Measurements from ENCODE around the gene KIAA1549.
A peak's percentile ranks its signal among the peaks of the same experiment; 100 is the strongest.

The KIAA1549 gene

DNA sequence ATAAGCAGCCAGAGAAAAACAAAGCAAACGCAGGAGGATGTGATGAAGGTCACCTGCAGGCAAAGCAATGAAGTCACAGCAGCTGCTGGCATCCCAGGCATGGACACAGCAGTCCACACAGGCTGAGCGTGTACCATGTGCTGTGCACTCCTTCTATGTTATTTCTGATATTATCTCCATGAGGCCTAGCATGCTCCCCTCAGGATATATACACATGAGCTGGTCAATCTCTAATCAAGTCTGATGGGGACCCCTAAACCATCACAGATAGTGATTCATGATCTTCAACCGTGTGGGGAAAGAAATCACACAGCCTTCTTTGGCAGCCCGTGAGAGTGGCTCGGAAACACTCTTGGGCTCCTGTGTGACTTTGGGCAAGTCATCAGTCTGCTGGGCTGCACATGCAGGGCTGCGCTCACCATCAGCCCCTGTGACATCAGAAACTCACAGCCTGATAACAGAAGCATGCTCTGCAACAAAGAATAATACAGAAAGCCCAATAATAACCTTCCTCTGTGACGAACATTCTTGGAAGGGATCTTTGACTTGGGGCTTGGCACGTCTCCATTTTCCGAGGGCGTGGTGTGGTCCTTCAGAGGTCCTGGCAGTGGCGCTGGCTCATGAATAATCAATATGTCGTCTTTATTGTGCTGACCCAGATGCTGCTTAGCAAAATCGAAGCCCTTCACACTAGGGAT lies 100.2 kb downstream of the KIAA1549 start:
- no peak for DNase-seq

DNA sequence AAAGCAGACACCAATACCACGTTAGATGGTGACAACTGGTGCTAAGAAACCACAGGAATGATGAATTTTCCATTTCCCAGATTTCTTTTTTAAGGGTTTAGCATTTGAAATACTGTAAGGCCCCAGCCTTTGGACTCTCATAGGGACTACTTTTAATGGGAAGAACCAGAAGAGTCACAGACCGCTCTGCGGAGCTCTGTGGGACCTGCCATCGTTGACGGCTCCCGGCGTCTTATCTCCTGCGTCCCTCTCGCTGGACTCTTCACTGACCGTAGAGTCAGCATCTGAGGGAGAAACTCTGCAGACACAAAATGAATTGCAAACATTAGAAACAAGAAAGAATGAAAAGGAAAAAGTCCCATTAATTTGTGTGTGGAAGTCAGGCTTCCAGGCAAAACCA lies 101.8 kb downstream of the KIAA1549 start:
- DNase-seq = no peak

DNA sequence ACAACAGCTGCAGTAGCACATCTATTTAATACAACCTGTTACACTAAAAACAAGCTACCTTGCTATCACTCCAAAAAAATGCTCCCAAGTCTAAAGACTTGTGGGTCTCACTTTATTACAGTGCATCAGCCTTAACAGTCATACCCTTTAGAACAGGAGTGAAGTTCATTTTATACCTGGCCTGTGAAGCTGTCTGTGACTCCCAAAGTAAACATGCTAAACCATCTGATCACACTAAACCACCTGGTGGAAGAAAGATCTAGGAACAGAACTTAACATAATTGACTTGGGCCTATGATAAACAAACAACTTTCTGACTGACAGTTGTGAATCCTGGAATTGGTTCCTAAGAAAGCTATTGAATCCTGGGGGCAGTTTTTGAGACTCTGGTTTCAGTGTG lies 102.3 kb downstream of the KIAA1549 start:
- no peak for DNase-seq

DNA sequence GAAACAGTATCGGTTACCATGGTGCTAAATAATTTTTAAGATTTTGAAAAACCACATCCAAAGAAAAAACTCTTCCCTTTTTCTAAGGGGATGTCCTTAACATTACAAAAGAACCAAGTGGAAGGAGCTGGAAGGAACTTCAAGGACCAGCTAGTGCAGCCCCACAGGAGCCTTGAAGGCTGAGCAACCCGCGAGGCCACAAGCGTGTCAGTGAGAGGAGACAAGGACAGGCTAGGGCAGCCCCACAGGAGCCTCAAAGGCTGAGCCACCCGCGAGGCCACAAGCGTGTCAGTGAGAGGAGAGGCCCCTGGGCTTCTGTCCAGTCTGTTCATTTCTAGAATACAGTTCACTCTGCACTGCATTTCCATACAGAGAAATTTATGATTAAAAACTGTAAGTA lies 103.1 kb downstream of the KIAA1549 start:
- no peak for DNase-seq

DNA sequence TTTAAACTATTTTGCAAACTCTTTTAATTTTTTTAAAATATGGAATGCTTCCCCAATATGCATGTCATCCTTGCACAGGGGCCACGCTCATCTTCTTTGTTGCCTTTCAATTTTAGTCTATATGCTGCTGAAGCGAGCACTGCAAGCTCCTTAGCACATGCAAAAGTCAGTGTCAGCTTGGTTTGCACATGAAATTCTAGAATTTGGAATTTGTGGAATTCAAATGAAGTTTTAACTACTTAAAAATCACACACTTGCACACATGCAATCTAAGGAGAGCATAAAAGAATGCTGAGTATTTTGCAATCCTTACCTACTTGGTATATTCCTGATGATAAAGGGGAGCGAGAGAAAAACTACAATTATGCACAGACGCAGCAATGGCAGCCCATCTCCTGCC lies 104.9 kb downstream of the KIAA1549 start:
- DNase-seq = no peak

DNA sequence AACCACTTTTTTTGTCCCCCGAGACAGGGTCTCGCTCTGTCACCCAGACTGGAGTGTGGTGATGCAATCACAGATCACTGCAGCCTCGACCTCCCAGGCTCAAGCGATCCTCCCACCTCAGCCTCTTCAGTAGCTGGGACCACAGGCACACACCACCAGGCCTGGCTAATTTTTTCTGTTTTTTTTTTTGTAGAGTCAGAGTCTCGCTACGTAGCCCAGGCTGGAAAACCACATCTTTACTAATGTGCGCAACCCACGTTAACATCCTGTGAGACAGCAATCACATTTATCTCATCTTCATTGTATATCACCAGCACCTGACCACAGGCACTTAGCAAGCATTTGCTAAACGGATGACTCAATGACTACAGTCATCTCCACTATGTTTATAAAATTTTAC lies 105.4 kb downstream of the KIAA1549 start:
- DNase-seq = peak in 4 of 5 donors; percentile 25 to 94 (median 31)

DNA sequence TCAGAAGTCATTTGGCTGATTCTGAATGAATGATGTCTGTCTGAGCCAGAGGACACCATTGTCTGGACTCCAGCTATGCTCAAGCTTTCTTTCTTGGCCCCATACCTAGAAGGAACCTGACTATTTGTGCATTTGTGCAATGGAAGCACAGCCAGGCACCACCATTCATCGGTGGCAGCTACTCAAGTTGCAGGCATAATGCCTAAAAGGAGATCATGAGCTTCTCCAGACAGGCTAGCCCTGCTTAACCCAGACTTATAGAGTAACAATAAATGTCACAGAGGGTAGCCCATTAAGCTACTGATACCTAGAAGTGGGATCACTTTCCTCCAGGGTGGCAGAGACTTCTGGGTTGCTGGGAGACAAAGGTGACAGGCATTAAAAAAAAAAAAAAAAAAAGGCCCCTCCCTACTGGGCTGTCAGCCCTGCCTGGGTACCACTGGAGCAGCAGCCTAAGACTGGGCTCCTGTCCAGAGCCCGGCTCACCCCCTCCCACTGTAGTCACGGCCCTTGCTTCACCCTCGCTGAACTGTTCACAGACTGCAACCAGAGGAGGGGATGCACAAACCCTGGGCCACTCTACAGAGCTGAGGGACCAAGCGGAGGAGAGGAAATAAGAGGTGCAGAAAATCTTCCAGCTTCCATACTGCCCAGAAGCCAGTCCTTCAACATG lies 107.8 kb downstream of the KIAA1549 start:
- DNase-seq = no peak

DNA sequence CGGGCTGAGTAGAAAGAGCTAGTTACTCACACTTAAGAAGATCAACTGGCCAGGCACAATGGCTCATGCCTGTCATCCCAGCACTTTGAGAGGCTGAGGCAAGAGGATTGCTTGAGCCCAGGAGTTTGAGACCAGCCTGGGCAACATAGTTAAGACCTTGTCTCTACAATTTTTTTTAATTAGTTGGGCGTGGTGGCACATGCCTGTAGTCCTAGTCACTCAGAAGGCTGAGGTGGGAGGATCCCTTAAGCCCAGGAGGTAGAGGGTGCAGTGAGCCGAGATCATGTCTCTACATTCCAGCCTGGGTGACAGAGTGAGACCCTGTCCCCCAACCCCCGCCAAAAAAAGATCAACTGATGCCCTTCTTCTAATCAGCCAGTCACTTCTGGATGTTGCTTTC lies 108.6 kb downstream of the KIAA1549 start:
- no peak for DNase-seq

DNA sequence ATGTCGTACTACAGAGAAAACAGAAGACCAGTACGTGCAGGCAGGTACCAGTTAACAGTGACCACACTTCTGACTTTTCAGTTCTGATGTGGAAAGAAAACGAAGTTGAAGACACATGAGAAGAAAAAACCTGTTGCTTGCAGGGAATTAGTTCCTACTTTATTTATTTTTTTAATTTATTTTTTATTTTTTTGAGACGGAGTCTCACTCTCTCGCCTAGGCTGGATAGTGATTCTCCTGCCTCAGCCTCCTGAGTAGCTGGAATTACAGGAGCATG lies 109.4 kb downstream of the KIAA1549 start:
- DNase-seq = no peak

DNA sequence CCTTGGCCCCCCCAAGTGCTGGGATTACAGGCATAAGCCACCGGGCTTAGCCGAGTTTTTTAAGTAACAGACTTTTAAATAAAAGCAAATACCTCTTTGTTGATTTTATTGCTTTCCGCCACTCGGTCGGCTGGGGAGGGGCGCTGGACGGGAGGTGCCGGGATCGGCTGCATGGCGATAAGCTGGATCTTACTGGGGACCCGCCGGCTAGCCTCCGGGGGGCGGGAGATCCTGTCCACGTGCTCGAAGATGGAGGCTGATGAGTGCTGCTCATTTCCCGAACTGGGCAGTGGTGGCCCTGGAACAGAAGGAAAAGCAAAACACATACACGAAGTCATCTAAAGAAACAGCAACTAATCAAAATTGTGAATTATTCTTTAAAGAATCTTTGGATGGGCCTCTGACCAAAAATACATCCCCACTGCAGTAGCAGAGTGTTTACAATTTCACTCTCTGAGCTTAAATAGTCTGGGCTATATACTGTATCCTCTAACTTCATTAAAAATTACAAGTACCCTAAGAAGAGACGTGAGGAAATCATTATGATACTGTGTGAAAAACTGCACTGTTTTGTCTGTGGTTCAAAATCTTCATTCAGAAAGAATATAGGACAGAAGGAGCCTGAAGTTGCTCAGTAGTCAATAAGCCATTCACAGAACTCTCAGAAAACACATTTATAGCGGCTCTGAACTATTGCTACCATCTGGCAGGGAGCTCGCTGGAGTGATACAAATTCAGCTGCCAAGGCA lies 110.0 kb downstream of the KIAA1549 start:
- DNase-seq = no peak

DNA sequence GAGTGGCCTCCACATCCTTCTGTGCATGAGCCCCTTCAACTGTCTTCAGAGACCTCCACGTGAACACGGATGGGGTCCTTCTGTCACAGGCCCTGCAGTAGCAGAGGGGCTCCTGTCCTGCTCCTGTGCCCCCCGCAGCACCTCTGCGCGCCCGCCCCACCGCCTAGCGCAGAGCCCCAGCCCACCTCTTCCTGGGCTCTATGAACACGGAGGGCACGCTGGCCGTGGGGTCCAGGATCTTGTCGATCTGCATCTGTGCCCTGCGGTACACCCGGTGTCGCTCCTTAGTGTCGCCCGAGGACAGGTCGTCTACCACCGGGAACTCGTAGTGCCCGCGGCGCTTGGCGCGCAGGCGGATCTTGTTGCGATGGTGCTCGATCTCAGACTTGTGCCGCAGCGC lies 111.8 kb downstream of the KIAA1549 start:
- DNase-seq = no peak

DNA sequence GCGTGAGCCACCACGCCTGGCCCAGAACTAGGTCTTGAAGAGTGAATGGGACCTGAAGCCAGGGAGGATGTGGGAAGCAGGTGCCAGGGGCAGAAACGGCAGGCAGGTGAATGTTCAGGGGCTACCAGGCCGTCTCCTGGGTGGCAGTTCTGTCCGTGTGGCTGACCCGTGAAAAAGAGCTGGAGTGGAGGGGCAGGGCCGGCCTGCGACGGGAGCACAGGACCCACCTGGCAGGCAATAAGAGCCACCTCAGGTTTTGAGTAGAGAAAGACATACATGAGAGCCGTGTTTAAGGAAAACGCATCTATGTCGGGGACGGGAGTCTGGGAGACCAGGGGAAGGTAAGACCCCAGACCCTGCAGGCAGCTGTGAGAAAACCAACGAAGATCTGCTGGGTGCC lies 112.5 kb downstream of the KIAA1549 start:
- DNase-seq = no peak

DNA sequence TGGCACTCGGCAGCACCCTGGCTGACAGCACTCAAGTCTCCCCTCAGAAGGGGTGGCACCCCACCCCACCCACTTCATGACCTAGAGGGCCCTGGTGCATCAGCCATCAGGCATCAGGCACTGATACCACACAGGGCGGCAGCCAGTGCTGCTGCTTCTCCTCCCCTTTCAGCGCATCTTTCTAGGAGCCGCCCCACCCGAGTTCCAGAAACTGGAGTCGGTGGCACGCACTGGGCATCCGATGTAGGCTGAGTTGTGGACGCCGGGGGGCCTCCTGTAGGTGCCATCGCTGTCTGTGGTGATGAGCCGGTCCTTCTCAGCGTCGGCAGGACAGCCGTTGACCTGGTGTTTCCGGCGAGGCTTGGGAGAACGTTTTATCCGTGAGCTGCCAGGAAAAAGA lies 113.4 kb downstream of the KIAA1549 start:
- no peak for DNase-seq

DNA sequence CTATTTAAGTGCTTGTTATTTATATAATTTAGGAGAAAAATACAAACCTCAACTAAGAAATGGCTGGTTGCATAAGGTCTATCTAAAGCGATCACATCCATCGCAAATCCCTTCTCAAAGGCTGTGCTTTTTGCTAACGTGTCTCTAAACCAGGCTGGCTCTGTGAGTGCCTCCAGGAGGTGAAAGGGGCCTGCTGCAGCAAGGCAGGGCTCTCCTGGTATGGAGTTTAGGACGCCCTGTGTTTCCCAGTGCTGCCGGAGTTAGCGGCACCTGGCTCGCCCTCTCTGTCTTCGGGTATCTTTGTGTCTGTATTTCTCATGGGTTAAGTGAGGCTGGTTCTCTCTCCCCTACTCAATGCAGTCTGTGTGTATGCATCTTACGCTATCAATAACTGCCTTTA lies 114.8 kb downstream of the KIAA1549 start:
- DNase-seq = no peak

DNA sequence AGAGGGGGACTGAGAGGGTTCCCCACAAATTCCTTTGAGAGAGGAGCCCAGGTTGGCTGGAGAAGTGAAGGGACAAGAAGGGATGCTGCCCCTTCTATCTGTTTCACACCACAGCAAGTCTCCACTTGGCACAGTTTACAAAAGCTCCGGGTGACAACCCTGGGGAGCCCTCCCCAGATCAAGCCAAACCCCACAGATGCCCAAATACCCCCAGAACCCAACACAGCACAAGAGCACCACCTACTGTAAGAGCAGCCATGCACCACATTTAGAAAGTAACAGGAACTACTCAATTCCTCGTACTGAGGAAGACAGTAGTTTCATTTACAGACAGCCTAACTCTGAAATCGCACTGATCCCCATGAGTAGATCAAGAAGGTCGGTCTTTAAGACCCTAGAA lies 115.3 kb downstream of the KIAA1549 start:
- peak in 2 of 5 donors; percentile 28 to 87 for DNase-seq

DNA sequence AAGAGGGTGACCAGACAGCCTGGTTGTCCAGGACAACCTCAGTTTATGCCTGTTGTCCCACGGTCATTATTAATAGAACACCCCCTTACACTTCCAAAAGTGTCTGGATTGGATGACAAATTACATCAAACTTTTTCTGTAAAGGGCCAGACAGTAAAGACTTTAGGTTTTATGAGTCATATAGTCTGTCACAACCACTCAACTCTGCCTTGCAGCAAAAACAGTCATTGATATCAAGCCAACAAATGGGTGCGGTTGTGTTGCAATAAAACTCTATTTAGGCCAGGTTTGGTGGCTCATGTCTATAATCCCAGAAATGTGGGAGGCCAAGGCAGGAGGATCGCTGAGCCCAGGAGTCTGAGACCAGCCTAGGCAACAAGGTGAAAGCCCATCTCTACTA lies 116.5 kb downstream of the KIAA1549 start:
- DNase-seq = peak in 1 of 5 donors; percentile 65

DNA sequence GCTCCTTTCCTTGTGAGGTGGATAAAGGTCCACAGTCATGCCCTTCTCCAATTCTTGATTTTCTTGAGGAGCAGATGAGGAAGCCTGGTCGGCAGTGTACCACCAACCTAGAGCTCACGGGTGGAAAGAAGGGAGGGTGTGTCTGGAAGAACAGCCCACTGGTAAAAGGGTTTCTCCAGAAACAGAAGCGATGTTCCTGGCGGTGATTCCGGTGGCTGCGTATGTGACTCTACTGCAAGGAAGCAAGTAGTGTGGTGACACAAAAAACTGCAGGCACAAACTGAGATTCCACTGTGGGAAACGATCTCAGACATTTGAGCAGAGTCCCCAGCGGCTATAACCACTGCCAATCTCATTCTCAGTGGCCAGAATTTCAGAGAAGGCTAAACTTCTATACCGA lies 117.3 kb downstream of the KIAA1549 start:
- no peak for DNase-seq

DNA sequence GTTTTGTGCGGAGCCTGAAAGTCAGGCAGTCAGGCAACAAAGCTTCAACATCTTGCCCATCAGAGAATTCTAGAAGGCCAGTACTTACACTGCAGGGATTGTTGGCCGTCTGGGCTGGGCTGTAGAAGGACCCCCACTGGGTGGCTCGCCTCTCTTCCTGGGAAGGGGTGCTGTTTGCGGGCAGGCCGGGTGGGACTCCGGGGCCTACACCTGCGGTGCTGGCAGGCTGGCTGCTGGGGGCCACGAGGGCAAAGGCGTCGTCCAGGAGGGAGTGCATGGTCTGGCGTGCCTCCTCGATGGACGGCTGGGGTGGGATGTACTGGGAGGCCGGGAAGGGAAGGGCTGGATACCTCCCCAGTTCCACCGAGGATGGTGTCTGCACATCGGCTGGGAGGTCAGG lies 120.1 kb downstream of the KIAA1549 start:
- no peak for DNase-seq

DNA sequence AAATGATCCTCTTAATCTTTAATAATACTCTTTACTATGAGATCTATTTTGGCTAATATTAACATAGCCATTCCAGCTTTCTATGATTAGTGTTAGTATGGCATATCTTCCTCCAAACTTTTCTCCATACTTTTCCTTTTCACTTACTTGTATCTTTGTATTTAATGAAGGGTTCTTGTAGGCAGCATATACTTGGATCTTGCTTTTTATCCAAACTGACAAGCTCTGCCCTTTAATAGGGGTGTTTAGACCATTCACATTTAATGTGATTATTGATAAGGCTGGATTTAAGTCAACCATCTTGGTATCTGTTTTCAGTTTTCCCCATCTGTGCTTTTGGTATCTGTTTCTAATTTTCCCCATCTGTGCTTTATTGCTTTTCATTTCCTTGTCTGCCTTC lies 123.5 kb downstream of the KIAA1549 start:
- DNase-seq = no peak

DNA sequence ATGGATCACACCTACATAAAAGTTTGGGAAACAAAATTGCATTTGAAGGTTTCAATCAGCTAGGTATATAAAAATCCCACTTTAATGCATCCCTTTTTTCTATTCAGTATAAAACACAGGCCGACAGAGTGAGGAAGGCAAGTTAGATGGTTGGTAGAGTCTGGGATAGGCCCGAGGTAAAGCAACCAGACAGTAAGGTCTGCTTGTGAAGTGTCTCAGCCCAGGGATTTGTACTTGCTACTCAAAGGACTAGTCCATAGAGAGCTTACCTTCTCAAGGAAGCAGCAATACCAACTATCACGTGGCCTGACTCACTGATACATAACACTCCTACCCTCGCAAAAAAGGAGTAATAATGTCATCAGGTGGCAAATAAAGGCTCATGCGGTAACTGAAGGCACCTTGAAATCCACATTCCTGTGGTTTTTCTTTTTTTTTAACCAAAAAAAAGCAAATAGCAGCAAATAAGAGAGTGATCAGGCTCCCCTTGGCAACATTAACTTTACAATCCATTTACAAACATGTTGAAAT lies 127.0 kb downstream of the KIAA1549 start:
- no peak for DNase-seq

DNA sequence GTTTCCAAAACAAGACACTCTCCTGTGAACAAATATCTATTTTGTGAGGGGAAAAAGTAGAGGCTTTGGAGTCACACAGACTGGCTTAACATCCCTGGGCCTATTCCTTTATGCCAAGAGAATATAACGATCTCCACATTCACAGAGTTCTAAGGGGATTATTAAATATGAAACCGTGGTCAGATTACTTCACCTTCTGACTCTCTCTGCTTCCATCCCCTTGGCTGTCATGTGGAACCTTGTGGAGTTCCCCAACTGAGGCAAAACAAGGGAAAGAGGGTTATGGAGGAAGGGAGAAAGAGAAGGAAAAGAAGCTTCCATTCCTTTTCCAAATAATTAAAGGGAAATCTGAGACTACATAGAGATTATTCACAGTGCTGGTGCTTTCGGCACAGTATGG lies 127.7 kb downstream of the KIAA1549 start:
- DNase-seq = no peak

DNA sequence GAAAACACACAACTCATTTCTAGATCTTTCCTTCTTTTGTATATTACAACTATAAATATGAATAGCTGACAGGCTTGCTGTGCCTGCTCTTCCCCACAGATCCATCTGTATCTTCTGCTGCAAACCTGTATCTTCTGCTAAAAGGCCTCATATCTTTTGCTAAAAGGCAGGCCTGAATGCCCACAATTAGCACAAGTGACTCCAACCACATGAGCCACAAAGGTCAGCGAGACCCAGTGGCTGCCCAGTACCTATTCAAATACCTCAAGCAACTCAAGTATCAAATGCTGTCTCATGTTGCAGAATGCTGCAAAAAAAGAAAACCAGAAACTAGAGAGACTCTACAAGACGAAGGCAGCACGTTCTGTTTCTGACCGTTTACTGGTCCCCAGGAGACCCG lies 128.7 kb downstream of the KIAA1549 start:
- no peak for DNase-seq

DNA sequence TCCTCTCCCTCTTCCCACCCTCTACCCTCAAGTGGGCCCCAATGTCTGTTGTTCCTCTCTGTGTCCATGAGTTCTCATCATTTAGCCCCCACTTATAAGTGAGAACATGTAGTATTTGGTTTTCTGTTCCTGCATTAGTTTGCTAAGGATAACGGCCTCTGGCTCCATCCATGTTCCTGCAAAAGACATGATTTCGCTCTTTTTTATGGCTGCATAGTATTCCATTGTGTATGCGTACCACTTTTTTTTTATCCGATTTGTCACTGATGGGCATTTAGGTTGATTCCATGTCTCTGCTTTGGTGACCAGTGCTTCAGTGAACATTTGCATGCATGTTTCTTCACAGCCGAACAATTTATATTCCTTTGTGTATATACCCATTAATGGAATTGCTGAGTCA lies 131.5 kb downstream of the KIAA1549 start:
- DNase-seq = no peak
